Astrocyte of the spinal cord (primary cell): ENCODE results near the gene DCDC2.

ENCODE experiments used
- DNase-seq: peaks from one replicate; pipeline ENCODE4 v3.0.0; 2011; ENCODE audit warnings: low read depth, low spot score
- H3K4me3 ChIP-seq: 2 replicates; pipeline ENCODE4 v1.5.1; 2011; ENCODE audit warnings: low read depth, mild to moderate bottlenecking, low read length, moderate library complexity
- in situ Hi-C: cut with HindIII; loops from 2 replicates; pipeline ENCODE4 v1.10.0; 2017; ENCODE audit warnings: low sequenced_read_pairs
- TF ChIP-seq, protein P1 (sequence below): IDR thresholded peaks from 2 replicates; pipeline ENCODE4 v1.5.1; 2012; ENCODE audit warnings: low read depth, mild to moderate bottlenecking, low read length, inconsistent platforms

DCDC2 gene

DNA sequence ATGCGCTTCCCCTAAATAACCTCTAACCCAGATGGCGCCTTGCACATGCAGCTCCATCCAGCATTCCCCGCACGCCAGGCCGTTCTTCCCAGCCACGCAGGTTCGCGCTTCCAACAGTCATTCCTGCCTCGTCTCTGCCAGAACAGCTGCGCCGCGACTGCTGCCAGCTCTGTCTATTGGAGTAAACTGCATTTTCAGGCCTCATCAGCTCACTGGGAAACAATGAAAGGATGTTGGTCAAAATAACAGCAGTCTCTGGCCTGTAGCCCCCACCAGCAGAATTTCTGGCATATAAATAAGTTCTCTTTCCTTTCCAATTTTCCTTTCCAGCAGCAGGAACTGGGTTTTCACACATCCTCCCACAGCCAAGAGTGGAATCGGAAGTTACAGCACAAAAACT lies 217.3 kb downstream of the DCDC2 start:
- TF ChIP-seq, protein P1, sequence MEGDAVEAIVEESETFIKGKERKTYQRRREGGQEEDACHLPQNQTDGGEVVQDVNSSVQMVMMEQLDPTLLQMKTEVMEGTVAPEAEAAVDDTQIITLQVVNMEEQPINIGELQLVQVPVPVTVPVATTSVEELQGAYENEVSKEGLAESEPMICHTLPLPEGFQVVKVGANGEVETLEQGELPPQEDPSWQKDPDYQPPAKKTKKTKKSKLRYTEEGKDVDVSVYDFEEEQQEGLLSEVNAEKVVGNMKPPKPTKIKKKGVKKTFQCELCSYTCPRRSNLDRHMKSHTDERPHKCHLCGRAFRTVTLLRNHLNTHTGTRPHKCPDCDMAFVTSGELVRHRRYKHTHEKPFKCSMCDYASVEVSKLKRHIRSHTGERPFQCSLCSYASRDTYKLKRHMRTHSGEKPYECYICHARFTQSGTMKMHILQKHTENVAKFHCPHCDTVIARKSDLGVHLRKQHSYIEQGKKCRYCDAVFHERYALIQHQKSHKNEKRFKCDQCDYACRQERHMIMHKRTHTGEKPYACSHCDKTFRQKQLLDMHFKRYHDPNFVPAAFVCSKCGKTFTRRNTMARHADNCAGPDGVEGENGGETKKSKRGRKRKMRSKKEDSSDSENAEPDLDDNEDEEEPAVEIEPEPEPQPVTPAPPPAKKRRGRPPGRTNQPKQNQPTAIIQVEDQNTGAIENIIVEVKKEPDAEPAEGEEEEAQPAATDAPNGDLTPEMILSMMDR = no peak
- no peak overlapping the region for H3K4me3 ChIP-seq
- no peak for DNase-seq
- in situ Hi-C loops = no loop called here

DNA sequence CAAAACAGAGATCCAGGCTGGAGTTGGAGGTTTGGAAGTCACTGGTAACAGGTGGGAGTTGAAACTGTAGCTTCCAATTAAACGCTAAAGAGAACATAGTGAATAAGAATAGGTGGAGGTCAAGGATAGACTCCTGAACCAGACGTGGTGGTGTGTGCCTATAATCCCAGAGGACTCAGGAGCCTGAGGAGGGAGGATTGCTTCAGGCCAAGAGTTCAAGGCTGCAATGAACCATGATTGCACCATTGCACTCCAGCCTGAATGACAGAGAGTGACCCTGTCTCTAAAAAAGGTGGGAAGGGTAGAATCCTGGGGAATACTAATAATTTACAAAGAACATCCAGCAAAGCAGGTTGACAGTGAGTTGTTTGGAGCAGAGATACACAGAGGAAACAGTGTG lies 218.2 kb downstream of the DCDC2 start:
- no peak overlapping the region for H3K4me3 ChIP-seq
- DNase-seq = no peak
- TF ChIP-seq, protein P1 = no peak
- in situ Hi-C loops = no loop called here

DNA sequence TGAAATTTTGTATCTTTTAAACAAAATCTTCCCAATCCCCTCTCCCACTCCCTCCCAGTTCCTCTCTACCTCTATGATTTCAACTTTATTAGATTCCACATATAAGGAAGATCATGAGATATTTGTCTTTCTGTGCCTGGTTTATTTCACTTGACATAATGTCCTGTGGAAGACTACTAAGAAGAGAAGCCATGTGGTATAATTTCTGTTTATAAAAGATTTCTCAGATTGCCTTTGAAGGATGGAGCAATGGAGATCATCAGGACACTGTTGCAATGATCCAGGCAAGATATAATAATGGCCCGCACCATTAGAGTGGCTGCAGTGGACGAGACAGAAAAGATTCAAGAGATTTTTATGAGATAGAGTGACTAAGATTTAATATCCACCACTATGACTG lies 218.8 kb downstream of the DCDC2 start:
- TF ChIP-seq, protein P1 = no peak
- no peak overlapping the region for H3K4me3 ChIP-seq
- in situ Hi-C loops = no loop called here
- no peak for DNase-seq

DNA sequence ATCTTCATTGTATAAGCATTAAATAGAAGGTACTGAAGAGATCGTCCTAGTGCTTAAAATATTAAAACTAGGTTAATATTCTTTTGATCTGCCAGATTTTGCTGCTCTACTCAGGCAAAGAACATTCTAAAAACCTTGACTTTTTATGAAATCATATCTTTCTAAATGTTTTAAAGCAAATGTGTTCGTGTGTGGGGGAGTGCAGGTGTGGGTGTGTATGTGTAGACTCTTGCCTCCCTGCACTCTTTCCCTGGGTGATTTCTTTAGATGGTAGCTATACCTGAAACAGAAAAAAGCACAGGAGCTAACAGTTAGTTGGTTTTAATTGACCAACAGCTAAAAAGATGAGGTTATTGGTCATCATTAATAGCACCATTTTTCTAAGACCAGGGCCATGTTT lies 226.1 kb downstream of the DCDC2 start:
- in situ Hi-C loops = no loop called here
- H3K4me3 ChIP-seq = no peak overlapping the region
- no peak for DNase-seq
- TF ChIP-seq, protein P1 = no peak

DNA sequence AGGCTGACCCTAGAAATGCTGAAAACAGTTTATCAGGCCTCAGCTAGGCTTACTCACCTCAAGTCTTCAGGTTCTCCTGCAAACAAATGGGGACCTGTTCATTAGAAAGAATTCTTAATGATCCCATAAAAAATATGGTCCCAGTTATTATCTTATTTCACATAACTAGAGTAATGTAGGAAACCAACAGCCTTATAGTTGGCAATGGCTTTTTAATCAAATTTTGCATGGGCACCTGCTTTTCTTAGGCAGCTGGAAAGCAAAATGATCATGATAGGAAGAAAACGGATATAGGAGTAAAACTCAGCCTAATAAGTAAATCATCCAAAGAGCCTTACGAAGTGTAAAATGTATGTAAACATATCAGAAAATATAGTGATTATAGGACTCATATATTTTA lies 230.5 kb downstream of the DCDC2 start:
- H3K4me3 ChIP-seq = no peak overlapping the region
- TF ChIP-seq, protein P1 = no peak
- in situ Hi-C loops = no loop called here
- no peak for DNase-seq

DNA sequence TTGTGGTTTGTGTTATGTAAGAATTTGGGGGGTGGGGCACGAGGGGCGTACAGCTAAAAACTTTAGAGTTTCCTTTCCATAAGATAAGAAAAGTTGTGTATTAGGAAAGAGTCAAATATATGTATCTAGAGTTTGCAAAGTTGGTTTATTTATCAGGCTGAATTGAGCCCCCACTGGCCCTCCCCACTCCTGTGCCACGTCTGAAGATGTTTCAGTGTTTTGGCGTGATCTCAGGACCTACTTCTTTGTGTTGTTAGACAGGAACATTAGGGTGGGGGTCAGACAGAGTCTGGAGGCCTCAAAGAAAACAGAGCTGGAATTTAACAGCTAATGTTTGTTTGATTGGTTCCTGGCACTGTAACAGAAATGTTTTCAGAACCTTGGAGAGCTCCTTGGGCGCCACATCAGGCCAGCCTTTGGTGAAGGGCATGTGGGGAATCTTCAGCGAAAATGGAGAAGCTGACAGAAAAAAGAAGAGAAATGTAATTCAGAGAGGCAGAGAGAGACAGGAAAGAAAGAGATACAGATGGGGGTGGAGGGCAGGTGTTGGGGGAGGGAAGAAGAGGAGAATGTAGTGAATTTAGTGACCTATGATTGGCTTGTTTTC lies 231.2 kb downstream of the DCDC2 start:
- in situ Hi-C loops = no loop called here
- TF ChIP-seq, protein P1 = no peak
- no peak overlapping the region for H3K4me3 ChIP-seq
- peak; percentile 62 for DNase-seq

DNA sequence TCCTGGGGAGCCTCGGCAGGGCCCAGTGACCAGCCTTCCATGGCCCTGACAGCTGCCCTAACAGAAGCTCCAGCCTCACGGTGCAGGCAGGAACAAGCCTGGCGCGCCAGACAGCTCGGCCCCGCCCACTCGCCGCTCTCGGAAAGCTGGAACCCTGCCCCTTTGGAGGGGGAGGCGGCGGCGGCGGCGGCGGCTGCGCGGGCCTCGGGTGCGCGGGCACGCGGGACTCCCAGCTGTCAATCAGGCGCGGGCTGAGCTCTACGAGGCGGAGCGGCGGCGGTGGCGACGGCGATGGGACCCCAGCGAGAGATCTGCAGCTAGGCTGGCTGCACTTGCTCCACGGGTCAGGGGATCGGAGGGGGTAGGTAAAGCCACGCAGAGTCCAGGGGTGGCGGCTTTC lies 231.9 kb downstream of the DCDC2 start, which contains the start of gene NRSN1:
NRSN1 (plus strand) TSS at position 236 of the 400 bp plus-strand sequence. CDS start 8,113 bp downstream, outside the sequence.
- in situ Hi-C loops = no loop called here
- DNase-seq = no peak
- TF ChIP-seq, protein P1 = no peak
- no peak within 1 kb of the TSS for H3K4me3 ChIP-seq
